IPS-15b (cell line): ENCODE measurements around the gene RBM17.
"Not testable (repeated sequence)": the region's sequence is repeated elsewhere in the genome, so short reads cannot be mapped to it uniquely, and the experiment has no call there.

Experiments used
- H3K27me3 ChIP-seq: one replicate; pipeline ENCODE4 v1.6.1; 2013; ENCODE audit warnings: low read length; ENCODE audit not compliant: control insufficient read depth, insufficient read depth
- H3K36me3 ChIP-seq: one replicate; pipeline ENCODE4 v1.6.1; 2013; ENCODE audit warnings: low read length; ENCODE audit not compliant: control insufficient read depth, insufficient read depth
- H3K4me1 ChIP-seq: one replicate; pipeline ENCODE4 v1.6.1; 2013; ENCODE audit warnings: mild to moderate bottlenecking, low read length; ENCODE audit not compliant: control insufficient read depth, insufficient read depth
- H3K4me3 ChIP-seq: one replicate; pipeline ENCODE4 v1.5.1; 2013; ENCODE audit warnings: low read depth, low read length
- H3K9ac ChIP-seq: one replicate; pipeline ENCODE4 v1.6.1; 2013; ENCODE audit warnings: low read depth, mild to moderate bottlenecking, low read length
- H3K9me3 ChIP-seq: one replicate; pipeline ENCODE4 v1.6.1; 2013; ENCODE audit warnings: mild to moderate bottlenecking, low read length; ENCODE audit not compliant: control insufficient read depth, insufficient read depth

RBM17 gene

DNA sequence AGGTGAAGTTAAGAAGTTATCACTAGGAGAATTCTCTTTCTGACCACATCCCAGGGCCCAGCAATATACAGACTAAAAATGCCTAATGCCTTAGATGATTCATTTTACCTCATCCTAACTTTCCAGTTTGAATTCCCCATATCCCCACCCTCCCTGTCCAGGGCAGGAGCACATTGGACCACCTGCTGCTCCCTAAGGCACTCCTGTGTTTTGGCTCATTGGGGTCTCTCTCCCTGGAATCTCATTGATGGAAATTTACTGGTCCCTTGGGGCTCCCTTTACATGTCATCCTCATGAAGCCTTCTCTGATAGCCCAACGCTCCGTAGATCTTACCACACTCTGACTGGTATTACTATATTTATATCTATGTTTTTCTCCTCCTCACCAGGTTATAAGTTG lies 29.3 kb upstream of the RBM17 start:
- H3K36me3 ChIP-seq = no peaks in the 10 kb centered on the region
- no peaks in the 10 kb centered on the region for H3K4me1 ChIP-seq
- no peak overlapping the region for H3K4me3 ChIP-seq
- no peaks in the 10 kb centered on the region for H3K27me3 ChIP-seq
- H3K9ac ChIP-seq = no peak overlapping the region
- no peaks in the 10 kb centered on the region for H3K9me3 ChIP-seq

DNA sequence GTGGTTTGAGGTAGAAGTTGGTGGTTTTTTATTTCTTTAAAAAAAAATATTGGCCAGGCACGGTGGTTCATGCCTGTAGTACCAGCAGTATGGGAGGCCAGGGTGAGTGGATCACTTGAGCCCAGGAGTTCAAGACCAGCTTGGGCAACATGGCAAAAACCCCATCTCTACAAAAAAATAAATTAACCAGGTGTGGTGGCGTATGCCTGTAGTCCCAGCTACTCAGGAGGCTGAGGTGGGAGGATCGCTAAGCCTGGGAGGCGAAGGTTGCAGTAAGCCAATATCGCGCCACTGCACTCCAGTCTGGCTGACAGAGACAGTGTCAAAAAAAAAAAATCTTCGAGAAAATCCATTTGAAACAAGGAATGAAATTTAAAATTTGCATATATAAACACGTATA lies 27.8 kb upstream of the RBM17 start:
- Histone ChIP-seq H3K4me3 (no peak overlapping the region), H3K9ac (no peak overlapping the region), H3K27me3 (no peaks in the 10 kb centered on the region), H3K4me1 (no peaks in the 10 kb centered on the region), H3K9me3 (no peaks in the 10 kb centered on the region), H3K36me3 (no peaks in the 10 kb centered on the region)

DNA sequence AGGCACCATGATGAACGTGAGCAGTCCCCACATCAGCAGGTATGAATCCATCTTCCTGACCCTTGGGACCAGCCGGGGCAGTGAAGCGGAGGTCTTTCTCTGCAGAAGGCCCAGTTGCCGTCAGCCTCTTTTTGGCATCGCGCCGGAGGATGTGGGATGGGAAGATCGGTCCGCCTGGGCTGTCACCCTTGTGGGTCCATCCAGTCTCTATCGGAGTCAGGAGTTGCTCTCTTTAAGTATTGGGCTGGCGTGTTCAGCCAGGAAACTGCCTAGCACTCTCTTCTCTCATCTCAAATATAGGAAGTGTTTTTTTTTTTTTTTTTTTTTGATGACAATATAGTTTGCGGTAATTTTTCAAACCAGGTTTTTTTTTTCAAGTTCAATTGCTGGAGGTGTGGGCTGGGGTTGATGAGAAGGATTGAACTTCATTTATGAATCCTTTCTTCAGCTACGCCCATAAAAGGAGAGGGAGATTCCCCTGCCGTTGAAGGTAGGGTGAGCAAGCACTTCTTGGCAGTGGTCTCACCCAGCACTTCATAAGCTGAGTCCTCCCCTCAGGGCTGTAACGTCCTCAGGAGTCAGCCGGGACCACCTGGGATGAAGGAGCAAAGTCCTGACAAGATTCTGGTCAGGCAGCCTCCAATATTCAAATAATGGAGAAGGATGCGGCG lies 26.6 kb upstream of the RBM17 start, which contains the start of gene IL2RA:
Gene IL2RA, minus strand, starts transcription at position 267 of the 671 bp plus-strand sequence. Its CDS starts 216 bp downstream, at position 51.
- H3K27me3 ChIP-seq = no peaks in the 10 kb centered on the region
- no peak within 1 kb of the TSS for H3K4me3 ChIP-seq
- H3K4me1 ChIP-seq = no peaks in the 10 kb centered on the region
- H3K36me3 ChIP-seq = no peaks in the 10 kb centered on the region
- no peak within 1 kb of the TSS for H3K9ac ChIP-seq
- no peaks in the 10 kb centered on the region for H3K9me3 ChIP-seq

DNA sequence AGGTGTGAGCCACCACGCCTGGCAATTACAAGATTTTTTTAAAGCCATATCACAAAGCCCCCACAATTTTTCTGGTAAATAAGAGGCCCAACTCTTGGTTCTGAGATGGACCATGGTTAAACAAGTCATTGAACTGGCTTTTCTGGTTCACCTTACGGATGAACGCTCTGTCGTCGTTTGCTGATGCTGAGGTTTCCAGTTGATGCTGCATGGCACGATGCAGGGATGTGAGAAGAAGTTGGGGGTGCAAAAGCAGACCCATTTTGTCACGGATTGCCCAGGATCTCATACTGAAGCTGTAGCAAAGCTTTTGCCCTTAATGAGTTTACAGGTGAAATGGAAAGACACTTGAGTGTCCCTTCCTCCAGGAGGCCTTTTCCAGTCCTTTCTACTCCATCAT lies 24.7 kb upstream of the RBM17 start:
- H3K27me3 ChIP-seq = no peaks in the 10 kb centered on the region
- no peak overlapping the region for H3K9ac ChIP-seq
- H3K36me3 ChIP-seq = no peaks in the 10 kb centered on the region
- H3K9me3 ChIP-seq = no peaks in the 10 kb centered on the region
- no peak overlapping the region for H3K4me3 ChIP-seq
- H3K4me1 ChIP-seq = no peaks in the 10 kb centered on the region

DNA sequence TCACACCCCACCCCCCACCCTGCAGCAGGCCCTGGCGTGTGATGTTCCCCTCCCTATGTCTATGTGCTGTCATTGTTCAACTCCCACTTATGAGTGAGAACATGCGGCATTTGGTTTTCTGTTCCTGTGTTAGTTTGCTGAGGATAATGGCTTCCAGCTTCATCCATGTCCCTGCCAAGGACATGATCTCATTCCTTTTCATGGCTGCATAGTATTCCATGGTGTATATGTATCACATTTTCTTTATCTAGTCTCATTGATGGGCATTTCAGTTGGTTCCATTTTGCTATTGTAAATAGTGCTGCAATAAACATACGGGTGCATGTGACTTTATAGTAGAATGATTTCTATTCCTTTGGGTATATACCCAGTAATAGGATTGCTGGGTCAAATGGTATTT lies 24.1 kb upstream of the RBM17 start:
- H3K9me3 ChIP-seq, H3K9ac ChIP-seq, H3K4me1 ChIP-seq, H3K27me3 ChIP-seq, H3K36me3 ChIP-seq, H3K4me3 ChIP-seq: not testable (repeated sequence)

DNA sequence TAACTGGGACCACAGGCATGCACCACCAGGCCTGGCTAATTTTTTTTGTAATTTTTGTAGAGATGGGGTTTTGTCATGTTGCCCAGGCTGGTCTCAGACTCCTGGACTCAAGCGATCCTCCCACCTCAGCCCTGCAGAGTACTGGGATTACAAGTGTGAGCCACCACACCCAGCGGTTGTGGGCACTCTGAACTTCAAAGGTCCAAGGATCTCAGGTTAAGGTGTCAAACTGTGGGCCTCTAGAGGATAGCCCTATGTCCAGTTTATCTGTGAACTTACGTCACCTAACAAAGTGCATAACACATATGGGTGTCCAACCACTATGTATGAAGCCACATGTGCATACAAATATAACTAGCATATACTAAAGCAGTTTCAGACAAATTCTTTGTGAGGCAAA lies 23.4 kb upstream of the RBM17 start:
- no peak overlapping the region for H3K9ac ChIP-seq
- no peaks in the 10 kb centered on the region for H3K27me3 ChIP-seq
- H3K4me3 ChIP-seq = no peak overlapping the region
- no peaks in the 10 kb centered on the region for H3K4me1 ChIP-seq
- H3K36me3 ChIP-seq = no peaks in the 10 kb centered on the region
- no peaks in the 10 kb centered on the region for H3K9me3 ChIP-seq

DNA sequence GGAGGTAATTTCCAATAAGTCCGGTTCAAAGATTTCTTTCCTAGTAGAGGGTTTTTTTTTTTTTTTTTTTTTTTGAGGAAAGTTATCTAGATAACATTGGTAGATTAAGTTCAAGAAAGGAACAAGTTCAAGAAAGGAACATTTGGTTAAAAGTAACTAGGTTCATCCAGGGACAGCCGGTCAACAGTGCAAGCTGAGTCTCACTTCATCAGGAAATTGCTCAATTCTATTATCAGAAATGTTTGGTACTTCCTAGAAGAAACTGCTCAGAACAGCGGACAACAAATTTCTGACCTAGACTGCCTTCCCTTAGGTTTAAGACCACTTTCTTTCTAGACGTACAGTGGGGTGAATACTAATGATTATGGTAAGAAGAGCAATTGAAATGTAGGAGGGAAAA lies 23.0 kb upstream of the RBM17 start:
- H3K27me3 ChIP-seq = no peaks in the 10 kb centered on the region
- H3K9me3 ChIP-seq = no peaks in the 10 kb centered on the region
- no peaks in the 10 kb centered on the region for H3K4me1 ChIP-seq
- no peak overlapping the region for H3K4me3 ChIP-seq
- H3K36me3 ChIP-seq = no peaks in the 10 kb centered on the region
- no peak overlapping the region for H3K9ac ChIP-seq

DNA sequence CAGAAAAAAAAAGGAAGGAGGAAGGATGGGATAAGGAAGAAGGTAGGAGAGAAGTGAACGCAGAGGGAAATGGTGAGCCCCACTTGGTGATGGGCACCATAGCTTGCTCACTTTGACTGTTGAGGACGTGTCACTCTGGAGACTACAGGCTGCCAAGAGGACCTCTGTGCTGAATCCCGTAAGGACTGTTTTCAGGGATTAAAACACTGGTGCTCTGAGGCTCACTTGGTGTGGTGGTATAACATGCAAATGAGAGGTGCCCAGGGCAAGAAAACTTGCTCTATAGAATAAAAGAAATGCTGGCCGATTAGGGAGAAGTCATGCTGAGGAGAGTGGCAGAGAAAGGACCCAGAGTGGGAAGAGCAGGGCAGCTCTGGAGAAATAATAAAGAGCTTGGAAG lies 21.4 kb upstream of the RBM17 start:
- Histone ChIP-seq H3K4me1 (no peaks in the 10 kb centered on the region), H3K27me3 (no peaks in the 10 kb centered on the region), H3K9ac (no peak overlapping the region), H3K36me3 (no peaks in the 10 kb centered on the region), H3K9me3 (no peaks in the 10 kb centered on the region), H3K4me3 (no peak overlapping the region)

DNA sequence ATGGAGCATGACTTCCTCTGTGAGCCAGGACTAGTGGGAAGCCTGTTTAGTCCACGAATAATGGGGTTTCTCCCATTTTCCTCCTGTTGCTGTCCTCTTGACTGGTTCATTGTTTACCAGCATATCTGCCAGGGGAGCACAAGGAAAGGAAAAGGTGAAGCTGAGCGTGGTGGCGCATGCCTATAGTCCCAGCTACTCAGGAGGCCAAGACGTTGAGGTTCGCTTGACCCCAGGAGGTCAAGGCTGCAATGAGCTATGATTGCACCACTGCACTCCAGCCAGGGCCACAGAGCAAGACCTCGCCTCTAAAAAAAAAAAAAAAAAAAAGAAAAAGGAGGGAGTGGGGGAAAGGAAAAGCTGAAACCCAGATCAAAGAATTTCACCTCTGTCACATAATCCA lies 20.8 kb upstream of the RBM17 start:
- no peaks in the 10 kb centered on the region for H3K27me3 ChIP-seq
- H3K36me3 ChIP-seq = no peaks in the 10 kb centered on the region
- no peak overlapping the region for H3K4me3 ChIP-seq
- no peaks in the 10 kb centered on the region for H3K9me3 ChIP-seq
- no peak overlapping the region for H3K9ac ChIP-seq
- no peaks in the 10 kb centered on the region for H3K4me1 ChIP-seq

DNA sequence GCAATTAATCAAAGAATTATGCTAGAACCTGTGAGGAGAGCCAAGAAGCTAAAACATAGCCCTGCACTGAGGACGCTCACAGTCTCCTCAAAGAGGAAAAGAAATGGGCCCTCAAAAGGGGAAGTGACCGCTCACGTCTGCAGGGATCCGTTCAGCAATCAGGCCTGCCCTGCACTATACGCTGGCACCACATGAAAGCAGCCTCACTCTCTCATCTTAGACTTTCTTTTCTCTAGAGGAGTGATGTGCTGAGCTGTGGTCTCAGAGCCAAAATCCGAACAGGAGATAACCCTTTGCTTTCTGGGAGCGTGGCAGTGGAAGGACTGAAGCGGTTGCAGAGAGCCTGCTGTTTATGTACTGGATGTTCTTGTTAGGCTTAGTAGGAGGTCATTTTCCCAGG lies 20.4 kb upstream of the RBM17 start:
- Histone ChIP-seq H3K36me3 (no peaks in the 10 kb centered on the region), H3K9me3 (no peaks in the 10 kb centered on the region), H3K9ac (no peak overlapping the region), H3K4me1 (no peaks in the 10 kb centered on the region), H3K4me3 (no peak overlapping the region), H3K27me3 (no peaks in the 10 kb centered on the region)

DNA sequence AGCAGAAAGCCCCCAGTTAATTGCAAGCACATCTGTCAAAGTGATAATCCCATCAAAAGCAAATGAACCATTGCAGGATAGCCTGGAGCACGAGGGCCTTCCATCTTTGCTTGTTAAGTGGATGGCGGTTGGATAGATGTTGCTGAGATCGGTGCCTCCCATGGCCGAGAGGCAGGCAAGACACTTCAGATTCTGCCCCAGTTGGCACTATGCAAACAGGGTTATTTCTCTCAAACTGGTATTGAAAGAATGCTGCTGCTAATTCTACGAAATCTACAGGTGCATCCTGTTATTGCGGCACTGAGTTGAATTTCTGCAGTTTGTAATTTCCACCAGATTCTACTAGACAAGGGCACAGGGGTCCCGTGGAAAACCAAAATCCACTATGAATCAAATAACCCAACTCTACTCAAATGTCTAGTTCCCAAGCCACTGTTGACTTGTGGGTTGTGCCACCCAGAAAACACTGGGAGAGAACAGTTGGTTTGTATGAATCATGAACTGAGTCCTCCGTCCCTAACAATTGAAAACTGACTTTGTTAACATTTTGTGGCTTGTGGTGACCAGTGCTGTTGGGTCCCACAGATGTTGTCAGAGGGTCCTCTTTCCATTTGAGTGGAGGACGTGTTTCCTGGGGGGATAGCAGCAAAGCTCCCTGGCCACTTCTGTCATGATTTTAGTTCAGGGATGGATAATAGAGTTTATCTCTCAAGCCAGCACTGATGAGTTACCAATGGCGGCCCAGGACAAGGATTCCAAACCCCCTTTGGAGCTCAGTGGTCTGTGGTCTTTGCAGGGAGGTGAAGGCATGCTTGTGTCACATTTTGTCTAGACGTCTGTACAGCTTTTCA lies 19.5 kb upstream of the RBM17 start:
- no peaks in the 10 kb centered on the region for H3K36me3 ChIP-seq
- no peak overlapping the region for H3K9ac ChIP-seq
- no peaks in the 10 kb centered on the region for H3K9me3 ChIP-seq
- no peaks in the 10 kb centered on the region for H3K4me1 ChIP-seq
- H3K27me3 ChIP-seq = no peaks in the 10 kb centered on the region
- no peak overlapping the region for H3K4me3 ChIP-seq

DNA sequence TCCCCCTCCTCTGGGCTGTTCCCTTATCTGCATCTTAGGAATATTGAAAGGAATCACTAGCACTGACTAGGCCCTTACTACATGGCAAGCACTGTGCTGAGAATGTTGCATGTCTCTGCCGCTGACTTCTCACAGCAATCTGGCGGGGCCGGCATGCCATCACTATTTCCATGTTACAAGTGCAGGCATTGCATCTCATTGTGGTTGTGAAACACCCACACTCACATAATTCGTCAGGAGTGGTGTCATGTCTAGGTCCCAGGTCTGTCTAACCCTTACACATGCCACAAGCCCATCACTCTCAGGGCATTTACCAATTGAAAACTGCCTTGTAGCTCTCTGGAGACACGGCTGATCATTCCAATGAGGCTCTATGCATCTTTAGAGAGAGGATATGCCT lies 18.2 kb upstream of the RBM17 start:
- H3K27me3 ChIP-seq = no peaks in the 10 kb centered on the region
- H3K9me3 ChIP-seq = no peaks in the 10 kb centered on the region
- H3K9ac ChIP-seq = no peak overlapping the region
- no peaks in the 10 kb centered on the region for H3K4me1 ChIP-seq
- no peaks in the 10 kb centered on the region for H3K36me3 ChIP-seq
- no peak overlapping the region for H3K4me3 ChIP-seq
